GM12878 (cell line): ENCODE results near the gene AASDH. TPM values are rescaled to one million over a fixed set of nuclear protein-coding genes. Genes with fewer than 3 reads are reported as not detected.

Source experiments
- ATAC-seq: fragments of 200-7000 bp; cut with Tn5 transposase; 3 replicates; pipeline ENCODE4 v1.9.1; 2020; ENCODE audit warnings: mild to moderate bottlenecking, moderate library complexity
- BruUV-seq: library from RNA; stranded (reverse); fragments of 400-500 nt; replicated peaks from 2 replicates; lab custom pipeline; 2021; lab: Mats Ljungman, UMichigan
- CTCF ChIA-PET: fragments of 300-600 bp; sonication (Branson Sonifier 250); formaldehyde crosslinking; extraction: SDS; loops from one replicate; lab custom pipeline; 2021; ENCODE audit warnings: inconsistent platforms; lab: Yijun Ruan, JAX
- POLR2A ChIA-PET: fragments of 350-600 bp; formaldehyde crosslinking; extraction: SDS; loops from one replicate; lab custom pipeline; 2021; ENCODE audit warnings: inconsistent platforms; lab: Charles Lee
- RAD21 ChIA-PET: fragments of 300-600 bp; sonication (Branson Sonifier 250); formaldehyde crosslinking; loops from one replicate; lab custom pipeline; 2023; ENCODE audit warnings: antibody characterized with exemption; ENCODE audit not compliant: unreplicated experiment; lab: Charles Lee
- SMC1A ChIA-PET: fragments of 300-600 bp; sonication (Branson Sonifier 250); formaldehyde crosslinking; loops from one replicate; lab custom pipeline; 2023; ENCODE audit not compliant: unreplicated experiment, uncharacterized antibody; lab: Charles Lee
- DNase-seq: peaks from one replicate; pipeline ENCODE4 v3.0.0-alpha.2; 2011; ENCODE audit warnings: low read depth, low spot score
- FAIRE-seq: peaks from 3 replicates; lab custom pipeline; 2011; peaks lifted over from hg19 to GRCh38; lab: Jason Lieb, UNC
- H2AFZ ChIP-seq: 2 replicates; pipeline ENCODE4 v1.6.0; 2011; ENCODE audit warnings: low read depth, low read length, control low read depth; ENCODE audit not compliant: control insufficient read depth
- H3K27ac ChIP-seq: 2 replicates; pipeline ENCODE4 v1.5.1; 2011; ENCODE audit warnings: control low read depth; ENCODE audit not compliant: control insufficient read depth, insufficient read depth
- H3K27me3 ChIP-seq, 2 experiments: replicated peaks in 1 of 2; 2 replicates each; pipeline versions ENCODE4 v1.6.0 to v1.6.1; 2011; ENCODE audit warnings: low read length in 1 of 2; ENCODE audit not compliant: control insufficient read depth in 2 of 2, insufficient read depth in 2 of 2
- H3K36me3 ChIP-seq, 2 experiments: 2 replicates each; pipeline ENCODE4 v1.5.1; 2011; ENCODE audit warnings: low read length in 1 of 2; ENCODE audit not compliant: control insufficient read depth in 2 of 2, insufficient read depth in 2 of 2
- H3K4me1 ChIP-seq: 2 replicates; pipeline ENCODE4 v1.6.1; 2011; ENCODE audit warnings: mild to moderate bottlenecking, low read length, moderate library complexity, mixed read lengths; ENCODE audit not compliant: control insufficient read depth, insufficient read depth
- H3K4me2 ChIP-seq: 2 replicates; pipeline ENCODE4 v1.6.0; 2011; ENCODE audit warnings: control low read depth; ENCODE audit not compliant: control insufficient read depth, insufficient read depth
- H3K4me3 ChIP-seq: fragments of 200-600 bp; sonication (generic); 2 replicates; pipeline ENCODE4 v1.5.1; 2016
- H3K79me2 ChIP-seq: 2 replicates; pipeline ENCODE4 v1.6.0; 2011; ENCODE audit warnings: low read length; ENCODE audit not compliant: control insufficient read depth, insufficient read depth
- H3K9ac ChIP-seq: 2 replicates; pipeline ENCODE4 v1.8.0; 2011; ENCODE audit warnings: low read length, control low read depth, mixed read lengths; ENCODE audit not compliant: control insufficient read depth, insufficient read depth
- H3K9me3 ChIP-seq: replicated peaks from 3 replicates; pipeline ENCODE4 v1.5.1; 2011; ENCODE audit warnings: mild to moderate bottlenecking, low read length; ENCODE audit not compliant: control insufficient read depth, insufficient read depth
- H4K20me1 ChIP-seq: 2 replicates; pipeline ENCODE4 v1.6.0; 2011; ENCODE audit not compliant: control insufficient read depth, insufficient read depth
- BHLHE40 ChIP-seq, 2 experiments: fragments of 450-650 bp in 1 of 2; IDR thresholded peaks; 2 replicates each; pipeline ENCODE4 v1.6.1; 2011 to 2017; ENCODE audit warnings: low read depth in 2 of 2, borderline replicate concordance in 1 of 2, improper control_type of control experiment in 1 of 2, low read length in 1 of 2, mild to moderate bottlenecking in 1 of 2
- CBX5 ChIP-seq: sonication (generic); IDR thresholded peaks from 2 replicates; pipeline ENCODE4 v1.6.1; 2016; ENCODE audit warnings: low read depth, moderate library complexity, mild to moderate bottlenecking, inconsistent platforms
- CREM ChIP-seq: IDR thresholded peaks from 2 replicates; pipeline ENCODE4 v1.6.1; 2014; ENCODE audit warnings: antibody characterized with exemption, low read depth
- DPF2 ChIP-seq: fragments of 450-650 bp; IDR thresholded peaks from 2 replicates; pipeline ENCODE4 v1.6.1; 2017; ENCODE audit warnings: mild to moderate bottlenecking
- EP300 ChIP-seq, 2 experiments: fragments of 150-350 bp in 1 of 2; IDR thresholded peaks; 2 replicates each; pipeline ENCODE4 v1.6.1; 2011 to 2012; ENCODE audit warnings: low read depth in 2 of 2, low read length in 2 of 2, borderline replicate concordance in 1 of 2, improper control_type of control experiment in 1 of 2, inconsistent platforms in 1 of 2; ENCODE audit not compliant: control insufficient read depth in 1 of 2
- HDGF ChIP-seq: fragments of 450-650 bp; IDR thresholded peaks from 2 replicates; pipeline ENCODE4 v1.6.1; 2016; ENCODE audit warnings: antibody characterized with exemption
- HSF1 ChIP-seq: fragments of 150-350 bp; IDR thresholded peaks from 2 replicates; pipeline ENCODE4 v1.6.1; 2014; ENCODE audit warnings: mild to moderate bottlenecking, low read depth, low read length
- JUNB ChIP-seq: IDR thresholded peaks from 2 replicates; pipeline ENCODE4 v1.6.1; 2016; ENCODE audit warnings: antibody characterized with exemption, mild to moderate bottlenecking
- KLF5 ChIP-seq: fragments of 450-650 bp; IDR thresholded peaks from 2 replicates; pipeline ENCODE4 v1.6.1; 2014; ENCODE audit warnings: mild to moderate bottlenecking; ENCODE audit not compliant: partially characterized antibody
- MEF2A ChIP-seq: IDR thresholded peaks from 2 replicates; pipeline ENCODE4 v1.6.1; 2011; ENCODE audit warnings: low read depth, mild to moderate bottlenecking, low read length, moderate library complexity; ENCODE audit not compliant: insufficient read depth
- NFYA ChIP-seq: IDR thresholded peaks from 2 replicates; pipeline ENCODE4 v1.6.1; 2011; ENCODE audit warnings: low read depth, mild to moderate bottlenecking, low read length, improper control_type of control experiment, borderline replicate concordance
- POLR2A ChIP-seq: IDR thresholded peaks from 2 replicates; pipeline ENCODE4 v1.6.1; 2011; ENCODE audit warnings: low read depth, mild to moderate bottlenecking, low read length
- RAD51 ChIP-seq: fragments of 450-650 bp; IDR thresholded peaks from 2 replicates; pipeline ENCODE4 v1.6.1; 2016; ENCODE audit warnings: moderate library complexity, mild to moderate bottlenecking, inconsistent platforms
- TCF3 ChIP-seq: IDR thresholded peaks from 2 replicates; pipeline ENCODE4 v1.6.1; 2012; ENCODE audit warnings: low read depth, mild to moderate bottlenecking, low read length, borderline replicate concordance; ENCODE audit not compliant: insufficient read depth
- ZNF24 ChIP-seq: fragments of 450-650 bp; IDR thresholded peaks from 2 replicates; pipeline ENCODE4 v1.6.1; 2017; ENCODE audit warnings: antibody characterized with exemption, mild to moderate bottlenecking
- ZZZ3 ChIP-seq: IDR thresholded peaks from 2 replicates; pipeline ENCODE4 v1.6.1; 2011; ENCODE audit warnings: low read depth; ENCODE audit not compliant: control insufficient read depth, insufficient read length
- WGBS: methylation state at CpG from one replicate; pipeline ENCODE4 v1.1.6; 2016; ENCODE audit warnings: low lambda C conversion rate; ENCODE audit not compliant: insufficient replicate concordance, insufficient coverage; ENCODE audit errors: missing lambda C conversion rate; 5-methylcytosine and 5-hydroxymethylcytosine counted together
- in situ Hi-C: fragments of 300-500 bp; cut with MboI; formaldehyde crosslinking; loops from 9 replicates; pipeline ENCODE4 v1.14.3; 2018; ENCODE audit warnings: mixed read lengths
- intact Hi-C: fragments of 100-400 bp; cut with micrococcal nuclease; formaldehyde crosslinking; loops from one replicate; pipeline ENCODE4 v1.14.2; 2022; ENCODE audit not compliant: unreplicated experiment
- polyA plus RNA-seq, 11 experiments: library from polyadenylated mRNA; depleted of rRNA in 4 of 11; unstranded in 6 of 11; stranded (reverse) in 5 of 11; fragments of >200 nt; fragmentation: Nextera tagmentation in 4 of 11; fragmentation: Illumina TruSeq in 1 of 11; extraction: Ambion mirVana in 4 of 11; extraction: Trizol in 1 of 11; gene quantifications; 1 replicate in 1 of 11; 2 replicates in 10 of 11; pipeline versions ENCODE4 v1.2.1 to v1.2.3, GENCODE V29; 2011 to 2016; ENCODE audit warnings: inconsistent platforms in 2 of 11, missing spikeins in 2 of 11, low read depth in 1 of 11
- total RNA-seq, 4 experiments: library from RNA; depleted of rRNA in 3 of 4; stranded (reverse); fragments of >200 nt in 3 of 4; fragmentation: Illumina TruSeq in 1 of 4; extraction: Trizol in 1 of 4; gene quantifications; 2 replicates each; pipeline versions ENCODE4 v1.2.1 to v1.2.3, GENCODE V29; 2013 to 2021
- TF ChIP-seq, protein P1 (sequence below): IDR thresholded peaks from 2 replicates; pipeline ENCODE4 v1.6.1; 2011; ENCODE audit warnings: borderline replicate concordance, low read depth, mild to moderate bottlenecking, moderate library complexity, mixed read lengths, low read length; ENCODE audit not compliant: insufficient read depth; ENCODE audit errors: extremely low read length

Gene AASDH
- total and polyA plus RNA-seq, 10 of the 15 experiments (the other 5 are each of a cell fraction or from before 2014, with no cell fraction given), result 7.3 to 19.1 (median 11.3) TPM

DNA sequence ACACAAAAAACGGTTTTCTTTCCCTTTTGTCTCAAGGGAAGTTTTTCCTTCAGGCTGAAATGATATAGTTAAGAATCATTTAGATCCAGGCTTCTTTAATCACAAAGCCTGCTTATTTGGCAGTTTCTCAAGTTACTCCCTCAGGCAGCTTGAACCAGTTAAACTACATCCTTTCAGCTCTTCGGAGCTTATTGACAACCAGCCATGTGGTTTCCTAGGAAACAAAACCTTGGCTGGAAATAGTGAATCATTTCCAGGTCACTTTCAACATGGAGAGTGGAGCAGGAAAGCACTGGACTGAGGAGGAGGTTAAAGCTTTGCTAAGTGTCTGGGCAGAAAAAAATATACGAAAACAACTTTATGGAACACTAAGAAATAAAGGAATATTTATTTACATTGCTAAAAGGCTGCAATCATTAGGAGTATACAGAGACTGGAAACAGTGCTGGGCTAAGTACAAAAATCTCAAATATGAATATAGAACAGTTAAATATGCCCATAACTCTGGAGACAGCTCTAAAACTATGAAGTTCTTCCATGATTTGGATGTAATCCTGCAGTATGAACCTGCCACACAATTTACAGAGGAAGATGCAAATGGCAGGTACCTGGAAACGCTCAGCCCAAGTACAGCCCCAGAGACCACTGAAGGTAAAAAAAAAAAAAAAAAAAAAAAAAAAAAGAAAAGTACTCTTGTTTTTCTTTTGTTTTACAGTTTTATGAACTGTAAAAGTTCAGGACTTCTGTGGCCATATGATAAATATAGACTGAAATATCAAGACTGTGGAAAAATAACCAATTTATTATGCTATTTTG, 23.2 kb upstream of the AASDH start:
- in situ Hi-C loops (no loop called here), intact Hi-C loops (no loop called here)
- no peak overlapping the region for H3K4me3 ChIP-seq
- BruUV-seq, result no TSS peak
- H3K36me3 ChIP-seq, result peaks cover 0 to under 1% of the 10 kb centered on the region in 2 experiments; a peak in 2 of 4 replicates
- SMC1A ChIA-PET, result interaction anchor here (1.2 to 1.4 kb wide), 3 partner anchors 13 to 25 kb away, joined by 3 to 5 read pairs (median 5); partner anchors contain the start of genes PAICS and PPAT
- RAD21 ChIA-PET, result no interaction called here
- POLR2A ChIA-PET, result interaction anchor here (0.6 to 1.5 kb wide), 2 partner anchors 24 to 978 kb away, joined by 3 to 5 read pairs; partner anchors contain the start of gene AASDH
- TF ChIP-seq HSF1 (no peak), MEF2A (no peak), BHLHE40 (IDR thresholded peaks at IDR 0.05; ENCODE audit: borderline replicate concordance in 1 of 2, low read depth in 2 of 2, low read length in 1 of 2) (no peak), TCF3 (no peak), NFYA (no peak), EP300 (IDR thresholded peaks at IDR 0.05; ENCODE audit: borderline replicate concordance in 1 of 2, control insufficient read depth in 1 of 2, low read depth in 2 of 2, low read length in 2 of 2) (no peak), POLR2A (no peak), ZZZ3 (no peak), DPF2 (no peak), CREM (no peak), CBX5 (no peak), KLF5 (no peak), RAD51 (no peak), ZNF24 (no peak), HDGF (no peak), JUNB (no peak)
- TF ChIP-seq, protein P1, sequence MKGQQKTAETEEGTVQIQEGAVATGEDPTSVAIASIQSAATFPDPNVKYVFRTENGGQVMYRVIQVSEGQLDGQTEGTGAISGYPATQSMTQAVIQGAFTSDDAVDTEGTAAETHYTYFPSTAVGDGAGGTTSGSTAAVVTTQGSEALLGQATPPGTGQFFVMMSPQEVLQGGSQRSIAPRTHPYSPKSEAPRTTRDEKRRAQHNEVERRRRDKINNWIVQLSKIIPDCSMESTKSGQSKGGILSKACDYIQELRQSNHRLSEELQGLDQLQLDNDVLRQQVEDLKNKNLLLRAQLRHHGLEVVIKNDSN, result no peak
- H3K27ac ChIP-seq, result no peak overlapping the region
- no peak for FAIRE-seq
- H3K4me2 ChIP-seq, result no peak overlapping the region
- H3K9me3 ChIP-seq, result no peaks in the 10 kb centered on the region
- CTCF ChIA-PET, result interaction anchor here (1.3 to 2.2 kb wide), 2 partner anchors 9 to 14 kb away, joined by 3 to 15 read pairs; no protein-coding TSS in a partner anchor
- no peaks in the 10 kb centered on the region for H4K20me1 ChIP-seq
- H3K79me2 ChIP-seq, result peaks cover 50% of the 10 kb centered on the region
- no peak overlapping the region for H3K9ac ChIP-seq
- H3K4me1 ChIP-seq, result no peaks in the 10 kb centered on the region
- DNase-seq, result no peak
- ATAC-seq, result no peak; the same call in 2 of the 3 replicates
- H2AFZ ChIP-seq, result no peak overlapping the region
- H3K27me3 ChIP-seq, result no peaks in the 10 kb centered on the region
- 69% methylated on average over 4 of the region's 4 CpGs for WGBS
